Activated B cell treated with CpG ODN at 0.5 μM for 24 hours (primary cell): Measurements from ENCODE around the gene RXFP4. TPM values are rescaled to one million over a fixed set of nuclear protein-coding genes. Genes with fewer than 3 reads are reported as not detected.

Source experiments
- ATAC-seq: fragments of 200-7000 bp; cut with Tn5 transposase; one replicate; pipeline ENCODE4 v1.10.0; 2021; ENCODE audit warnings: low read depth, mild to moderate bottlenecking, moderate library complexity
- CTCF ChIA-PET: fragments of 350-600 bp; sonication (Branson Sonifier 250); formaldehyde crosslinking; loops from one replicate; lab custom pipeline; 2021; ENCODE audit warnings: antibody characterized with exemption; lab: Charles Lee
- POLR2A ChIA-PET: fragments of 350-600 bp; sonication (Branson Sonifier 250); formaldehyde crosslinking; loops from one replicate; lab custom pipeline; 2021; ENCODE audit warnings: antibody characterized with exemption; lab: Charles Lee
- DNase-seq: peaks from one replicate; pipeline ENCODE4 v3.0.0; 2022
- H3K27ac Mint-ChIP-seq: one replicate; pipeline ENCODE4 v1.8.0; 2020; ENCODE audit warnings: mixed read lengths
- H3K27me3 Mint-ChIP-seq: one replicate; pipeline ENCODE4 v1.8.0; 2021; ENCODE audit warnings: mixed read lengths
- H3K36me3 Mint-ChIP-seq: one replicate; pipeline ENCODE4 v1.8.0; 2021; ENCODE audit warnings: low read depth, mixed read lengths
- H3K4me1 Mint-ChIP-seq: one replicate; pipeline ENCODE4 v1.8.0; 2021; ENCODE audit warnings: mixed read lengths
- H3K4me3 Mint-ChIP-seq: one replicate; pipeline ENCODE4 v1.8.0; 2020; ENCODE audit warnings: mild to moderate bottlenecking, mixed read lengths
- H3K9me3 Mint-ChIP-seq: one replicate; pipeline ENCODE4 v1.8.0; 2020; ENCODE audit warnings: mixed read lengths
- CTCF ChIP-seq: fragments of 200-600 bp; IDR thresholded peaks from one replicate; pipeline ENCODE4 v1.8.0; 2022; ENCODE audit warnings: antibody characterized with exemption, mild to moderate bottlenecking
- intact Hi-C: fragments of 100-400 bp; cut with micrococcal nuclease; formaldehyde crosslinking; loops from one replicate; pipeline ENCODE4 v1.15.1; 2024
- total RNA-seq: library from RNA; stranded (reverse); gene quantifications from 2 replicates; pipeline ENCODE4 v1.2.3, GENCODE V29; 2022

Gene RXFP4
- total RNA-seq, 1 donor from 2014 or later: not detected

DNA sequence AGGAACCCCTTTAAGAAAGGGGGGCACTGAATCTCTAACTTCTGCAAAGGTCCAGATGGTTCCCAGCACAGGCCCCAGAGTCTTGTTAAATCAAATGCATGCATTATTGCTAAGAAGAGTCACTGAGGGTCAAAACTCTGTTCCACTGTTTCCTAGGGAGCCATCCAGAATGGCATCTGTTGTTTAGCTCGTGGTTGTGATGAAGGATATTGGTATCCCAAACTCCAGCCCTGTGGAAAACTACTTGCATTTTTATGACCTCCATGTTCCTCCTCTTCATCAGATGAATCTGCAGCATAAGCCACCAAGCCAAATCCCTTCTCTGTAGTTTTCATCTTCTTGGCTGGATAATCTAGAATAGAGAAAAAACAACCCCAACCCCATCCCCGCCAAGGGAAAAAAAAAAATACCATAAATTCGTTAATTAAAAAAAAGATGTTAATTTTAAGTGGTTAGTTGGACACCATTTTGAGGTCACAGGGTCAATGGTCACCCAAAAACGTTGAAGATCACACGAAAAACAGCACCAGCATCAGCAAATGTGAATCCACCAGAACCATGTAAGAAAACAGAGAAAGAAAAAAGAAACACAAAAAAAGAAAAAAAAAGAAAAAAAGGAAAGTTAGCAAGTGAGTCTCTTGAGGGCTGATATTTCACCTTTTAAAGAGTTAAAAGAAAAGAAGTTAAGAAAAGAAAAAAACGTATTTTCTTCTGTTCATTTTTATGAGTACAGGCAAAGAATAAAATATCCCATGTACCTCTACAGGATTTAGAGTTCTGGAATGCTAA is 27.3 kb upstream of the RXFP4 start:
- H3K27me3 Mint-ChIP-seq: no peaks in the 10 kb centered on the region
- H3K27ac Mint-ChIP-seq: no peak overlapping the region
- no peak for ATAC-seq
- intact Hi-C loops: loop anchor here (5.0 kb wide), 1 partner anchor 138 kb away; the partner anchor contains the start of genes LAMTOR2 and UBQLN4
- no peaks in the 10 kb centered on the region for H3K9me3 Mint-ChIP-seq
- TF ChIP-seq CTCF: no peak
- H3K36me3 Mint-ChIP-seq: peaks cover 82% of the 10 kb centered on the region
- no peak overlapping the region for H3K4me3 Mint-ChIP-seq
- DNase-seq: no peak
- H3K4me1 Mint-ChIP-seq: peaks cover 22% of the 10 kb centered on the region
- ChIA-PET CTCF (no interaction called here), POLR2A (no interaction called here)

DNA sequence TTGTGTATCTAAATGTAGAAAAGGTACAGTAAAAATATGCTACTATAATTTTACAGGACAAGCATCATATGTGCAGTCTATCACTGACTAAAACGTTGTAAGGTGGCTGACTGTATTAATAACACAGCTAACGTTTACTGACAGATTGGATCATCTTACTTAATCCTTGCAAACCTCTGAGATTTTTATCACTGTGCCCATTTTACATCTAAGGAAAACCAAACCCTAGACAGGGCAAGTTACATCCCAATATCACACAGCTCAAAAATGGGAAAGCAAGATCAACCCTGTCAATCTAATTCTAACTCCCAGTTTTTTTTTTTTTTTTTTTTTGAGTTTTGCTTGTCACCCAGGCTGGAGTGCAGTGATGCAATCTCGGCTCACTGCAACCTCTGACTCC is 22.8 kb upstream of the RXFP4 start:
- intact Hi-C loops: no loop called here
- H3K27me3 Mint-ChIP-seq: no peaks in the 10 kb centered on the region
- ChIA-PET POLR2A (interaction anchor here (0.6 to 1.0 kb wide), 4 partner anchors 10 to 1669 kb away, joined by 3 to 7 read pairs (median 4); partner anchors contain the start of gene ARHGEF2), CTCF (interaction anchor here (0.7 kb wide), 1 partner anchor 25 kb away, joined by 3 read pairs; no protein-coding TSS in a partner anchor)
- TF ChIP-seq CTCF: no peak
- H3K36me3 Mint-ChIP-seq: peaks cover 86% of the 10 kb centered on the region
- H3K9me3 Mint-ChIP-seq: no peaks in the 10 kb centered on the region
- no peak overlapping the region for H3K4me3 Mint-ChIP-seq
- DNase-seq: no peak
- no peak overlapping the region for H3K27ac Mint-ChIP-seq
- ATAC-seq: no peak
- H3K4me1 Mint-ChIP-seq: no peaks in the 10 kb centered on the region

DNA sequence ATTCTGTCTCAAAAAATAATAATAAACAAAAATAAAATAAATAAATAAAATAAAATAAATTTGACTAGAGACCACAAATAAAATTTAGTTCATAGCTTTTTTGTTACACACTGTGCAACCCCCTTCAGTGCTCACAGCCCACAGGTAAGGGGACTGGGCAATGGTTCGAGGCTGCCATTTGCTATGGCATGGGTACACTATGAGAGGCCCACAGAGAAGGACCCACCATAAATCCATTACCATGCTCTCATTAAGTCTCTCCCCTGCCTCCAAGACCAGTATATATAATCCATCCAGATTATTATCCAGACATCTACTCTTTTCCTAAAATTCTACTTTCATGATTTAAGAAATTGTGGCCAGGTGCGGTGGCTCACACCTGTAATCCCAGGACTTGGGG is 21.6 kb upstream of the RXFP4 start:
- Mint-ChIP-seq H3K27me3 (no peaks in the 10 kb centered on the region), H3K4me1 (no peaks in the 10 kb centered on the region), H3K27ac (no peak overlapping the region), H3K9me3 (no peaks in the 10 kb centered on the region), H3K36me3 (peaks cover 84% of the 10 kb centered on the region), H3K4me3 (no peak overlapping the region)
- no peak for ATAC-seq
- no peak for DNase-seq
- intact Hi-C loops: no loop called here
- no peak for TF ChIP-seq CTCF
- ChIA-PET POLR2A (interaction anchor here (0.7 to 1.0 kb wide), 2 partner anchors 12 to 24 kb away, joined by 3 to 5 read pairs; no protein-coding TSS in a partner anchor), CTCF (no interaction called here)

DNA sequence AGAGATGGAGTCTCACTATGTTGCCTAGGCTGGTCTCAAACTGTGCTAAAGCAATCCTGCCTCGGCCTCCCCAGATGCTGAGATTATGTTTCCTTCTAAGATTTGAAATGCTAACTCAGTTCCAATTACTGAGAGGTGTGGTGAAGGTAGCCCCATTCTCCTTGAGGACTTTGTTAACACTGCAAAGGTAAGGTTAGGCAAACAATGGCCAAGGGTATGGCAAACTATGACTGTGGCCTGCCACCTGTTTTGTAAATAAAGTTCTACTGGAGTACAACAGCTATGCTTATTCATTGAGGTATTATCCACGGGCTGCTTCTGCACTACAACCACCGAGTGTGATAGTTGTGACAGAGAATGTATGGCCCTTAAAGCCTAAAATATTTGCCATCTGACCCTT is 20.7 kb upstream of the RXFP4 start:
- Mint-ChIP-seq H3K4me1 (no peaks in the 10 kb centered on the region), H3K9me3 (no peaks in the 10 kb centered on the region), H3K4me3 (no peak overlapping the region), H3K27ac (no peak overlapping the region), H3K36me3 (peaks cover 83% of the 10 kb centered on the region), H3K27me3 (no peaks in the 10 kb centered on the region)
- ChIA-PET CTCF (no interaction called here), POLR2A (interaction anchor here (0.8 to 1.0 kb wide), 2 partner anchors 11 to 13 kb away, joined by 3 to 5 read pairs; no protein-coding TSS in a partner anchor)
- intact Hi-C loops: no loop called here
- DNase-seq: no peak
- TF ChIP-seq CTCF: no peak
- ATAC-seq: no peak

DNA sequence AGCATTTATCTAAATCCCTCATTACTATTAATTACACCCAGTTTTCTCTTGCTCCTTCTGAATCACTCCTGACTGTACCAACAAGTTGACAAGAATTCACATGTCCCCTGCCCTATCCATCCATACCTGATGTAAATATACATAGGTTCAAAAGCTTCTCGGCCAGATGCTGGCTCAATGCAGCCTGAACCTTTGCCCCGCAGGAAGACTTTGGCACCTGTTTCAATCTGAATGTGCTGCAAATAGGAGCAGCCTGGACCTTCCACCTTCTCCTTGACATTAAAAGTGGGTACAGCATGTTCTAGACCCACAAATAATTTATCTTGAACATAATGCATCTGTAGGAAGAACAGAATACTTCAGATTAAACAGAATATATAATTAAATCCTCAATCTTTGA is 15.9 kb upstream of the RXFP4 start:
- no peak overlapping the region for H3K27ac Mint-ChIP-seq

More for the DNA sequence above, 15.9 kb upstream of the RXFP4 start:
- Mint-ChIP-seq H3K36me3 (peaks cover 89% of the 10 kb centered on the region), H3K4me3 (no peak overlapping the region), H3K4me1 (peaks cover 5% of the 10 kb centered on the region), H3K9me3 (no peaks in the 10 kb centered on the region), H3K27me3 (no peaks in the 10 kb centered on the region)
- ATAC-seq (no peak), DNase-seq (no peak)
- ChIA-PET CTCF (no interaction called here), POLR2A (interaction anchor here (0.7 kb wide), 1 partner anchor 567 kb away, joined by 6 read pairs; no protein-coding TSS in a partner anchor)
- no peak for TF ChIP-seq CTCF
- intact Hi-C loops: no loop called here
